Brain microvascular endothelial cell (primary cell): Measurements from ENCODE around the gene LDLRAD4.
A peak's percentile ranks its signal among the peaks of the same experiment; 100 is the strongest.

Experiments used
- DNase-seq: peaks from one replicate; pipeline ENCODE4 v3.0.0-alpha.2; 2020
- H3K27ac ChIP-seq: fragments of 250-450 bp; sonication (Bioruptor Pico); 2 replicates; pipeline ENCODE4 v1.5.1; 2020; ENCODE audit warnings: mild to moderate bottlenecking, moderate library complexity
- H3K27me3 ChIP-seq: fragments of 250-450 bp; sonication (Bioruptor Pico); replicated peaks from 2 replicates; pipeline ENCODE4 v1.5.1; 2020; ENCODE audit warnings: mild to moderate bottlenecking
- H3K36me3 ChIP-seq: fragments of 250-450 bp; sonication (Bioruptor Pico); replicated peaks from 2 replicates; pipeline ENCODE4 v1.5.1; 2020; ENCODE audit warnings: mild to moderate bottlenecking
- H3K4me3 ChIP-seq: 2 replicates; pipeline ENCODE4 v1.5.1; 2011; ENCODE audit warnings: low read depth, mild to moderate bottlenecking, control low read depth, low read length, moderate library complexity
- in situ Hi-C: cut with HindIII; loops from 2 replicates; pipeline ENCODE4 v1.10.0; 2017; ENCODE audit warnings: low sequenced_read_pairs, low pct_ligation_motif_present
- TF ChIP-seq, protein P1 (sequence below): IDR thresholded peaks from 2 replicates; pipeline ENCODE4 v1.5.1; 2011; ENCODE audit warnings: low read depth, mild to moderate bottlenecking, moderate library complexity, low read length, control low read depth, inconsistent platforms; ENCODE audit errors: missing control alignments

Gene LDLRAD4

DNA sequence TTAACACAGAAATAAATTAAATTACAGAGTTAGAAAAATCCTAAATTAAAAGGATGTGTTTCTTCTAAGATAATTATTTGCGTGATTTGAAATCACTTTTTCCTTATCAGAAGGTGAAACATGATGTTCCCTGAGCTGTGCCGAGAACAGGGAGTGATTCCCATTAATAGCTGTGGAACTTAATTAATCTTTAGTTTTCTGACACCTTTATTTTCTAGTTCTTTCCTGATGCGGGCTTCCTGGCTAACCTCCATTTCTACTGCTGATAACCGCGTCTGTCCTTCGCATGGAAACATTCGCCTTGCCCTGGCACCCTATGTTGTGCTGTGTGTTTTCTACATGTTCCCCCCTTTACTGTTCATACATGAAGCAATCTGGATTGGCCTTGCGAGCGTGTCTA lies 334.9 kb downstream of the LDLRAD4 start:
- Histone ChIP-seq H3K27ac (no peak overlapping the region), H3K4me3 (no peak overlapping the region), H3K27me3 (no peaks in the 10 kb centered on the region), H3K36me3 (no peaks in the 10 kb centered on the region)
- TF ChIP-seq, protein P1, sequence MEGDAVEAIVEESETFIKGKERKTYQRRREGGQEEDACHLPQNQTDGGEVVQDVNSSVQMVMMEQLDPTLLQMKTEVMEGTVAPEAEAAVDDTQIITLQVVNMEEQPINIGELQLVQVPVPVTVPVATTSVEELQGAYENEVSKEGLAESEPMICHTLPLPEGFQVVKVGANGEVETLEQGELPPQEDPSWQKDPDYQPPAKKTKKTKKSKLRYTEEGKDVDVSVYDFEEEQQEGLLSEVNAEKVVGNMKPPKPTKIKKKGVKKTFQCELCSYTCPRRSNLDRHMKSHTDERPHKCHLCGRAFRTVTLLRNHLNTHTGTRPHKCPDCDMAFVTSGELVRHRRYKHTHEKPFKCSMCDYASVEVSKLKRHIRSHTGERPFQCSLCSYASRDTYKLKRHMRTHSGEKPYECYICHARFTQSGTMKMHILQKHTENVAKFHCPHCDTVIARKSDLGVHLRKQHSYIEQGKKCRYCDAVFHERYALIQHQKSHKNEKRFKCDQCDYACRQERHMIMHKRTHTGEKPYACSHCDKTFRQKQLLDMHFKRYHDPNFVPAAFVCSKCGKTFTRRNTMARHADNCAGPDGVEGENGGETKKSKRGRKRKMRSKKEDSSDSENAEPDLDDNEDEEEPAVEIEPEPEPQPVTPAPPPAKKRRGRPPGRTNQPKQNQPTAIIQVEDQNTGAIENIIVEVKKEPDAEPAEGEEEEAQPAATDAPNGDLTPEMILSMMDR: no peak
- in situ Hi-C loops: no loop called here
- no peak for DNase-seq

DNA sequence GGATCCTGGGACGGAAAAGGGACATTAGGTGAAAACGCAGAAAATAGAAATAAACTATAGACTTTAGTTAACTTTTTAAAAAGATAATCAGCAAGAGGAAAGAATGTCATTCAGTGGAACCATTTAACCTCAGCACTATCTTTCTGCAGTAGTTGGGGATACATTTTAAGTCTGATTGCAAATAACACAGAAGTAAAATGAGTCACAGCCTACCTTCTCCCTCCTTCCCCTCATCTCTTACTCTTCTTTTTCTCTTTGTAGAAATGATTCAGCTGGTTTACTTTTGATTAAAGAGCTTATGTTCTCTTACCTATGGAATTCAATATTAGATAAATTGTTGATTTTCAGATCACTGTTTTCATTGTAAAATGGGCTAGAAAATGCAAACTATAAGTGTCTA lies 336.6 kb downstream of the LDLRAD4 start:
- Histone ChIP-seq H3K36me3 (no peaks in the 10 kb centered on the region), H3K4me3 (no peak overlapping the region), H3K27ac (no peak overlapping the region), H3K27me3 (no peaks in the 10 kb centered on the region)
- TF ChIP-seq, protein P1: no peak
- no peak for DNase-seq
- in situ Hi-C loops: no loop called here

DNA sequence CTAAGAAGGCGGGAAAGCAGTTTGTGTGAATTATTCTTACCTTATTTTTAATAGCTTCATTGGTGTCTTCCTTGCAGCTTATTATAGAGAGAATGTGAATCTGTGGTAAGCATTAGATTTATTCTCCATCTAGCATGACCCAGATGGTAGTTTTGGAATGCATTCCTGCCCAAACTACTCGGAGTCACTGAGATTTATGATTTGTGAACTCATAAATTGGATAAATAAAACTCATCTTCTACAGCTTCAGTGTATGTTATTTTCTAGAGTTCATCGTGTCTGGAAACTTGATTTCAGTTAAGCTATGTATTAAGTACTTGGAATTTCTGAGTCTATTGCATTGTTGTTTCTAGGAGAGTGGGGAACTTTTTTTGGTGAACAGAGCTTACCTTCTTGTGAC lies 337.3 kb downstream of the LDLRAD4 start:
- H3K27me3 ChIP-seq: no peaks in the 10 kb centered on the region
- TF ChIP-seq, protein P1: no peak
- in situ Hi-C loops: no loop called here
- no peaks in the 10 kb centered on the region for H3K36me3 ChIP-seq
- H3K27ac ChIP-seq: no peak overlapping the region
- H3K4me3 ChIP-seq: no peak overlapping the region
- DNase-seq: no peak

DNA sequence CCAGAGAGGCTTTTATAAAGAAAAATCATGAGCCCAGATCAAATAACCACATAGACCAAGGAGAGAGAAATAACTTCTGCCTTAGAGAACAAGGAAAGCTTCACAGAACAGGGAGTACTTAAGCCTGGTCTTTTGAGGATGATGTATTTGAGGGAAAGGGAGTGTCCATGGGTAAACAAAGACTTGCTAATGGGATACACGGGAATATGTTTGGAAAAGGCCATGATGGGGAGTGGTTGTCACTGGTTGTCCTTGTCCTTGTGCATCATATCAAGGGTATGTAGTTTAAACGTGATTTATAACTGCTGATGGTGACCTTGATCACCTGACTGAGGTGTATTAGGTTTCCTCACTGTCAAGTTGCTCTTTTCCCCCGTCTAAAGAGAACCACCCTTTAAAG lies 337.9 kb downstream of the LDLRAD4 start:
- TF ChIP-seq, protein P1: no peak
- Histone ChIP-seq H3K27ac (no peak overlapping the region), H3K27me3 (no peaks in the 10 kb centered on the region), H3K36me3 (no peaks in the 10 kb centered on the region), H3K4me3 (no peak overlapping the region)
- no peak for DNase-seq
- in situ Hi-C loops: no loop called here

DNA sequence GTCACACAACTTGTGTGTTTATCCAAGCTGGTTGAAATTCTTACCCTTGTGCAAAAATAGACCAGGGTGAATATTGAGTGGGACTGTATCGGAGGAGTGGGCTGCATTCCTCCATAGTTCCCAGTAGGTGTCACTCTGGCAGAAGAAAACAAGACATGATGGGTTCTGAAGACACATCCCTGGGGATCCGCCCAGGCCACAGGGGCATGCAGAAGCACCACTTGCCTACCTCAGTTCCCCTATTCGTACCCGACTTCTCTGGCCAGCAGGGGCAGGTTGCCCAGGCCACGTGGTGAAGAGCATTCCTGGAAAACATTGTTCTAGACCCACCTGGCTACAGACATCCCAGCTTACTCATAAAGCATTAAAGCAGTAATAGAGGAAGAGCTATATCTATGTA lies 339.6 kb downstream of the LDLRAD4 start:
- TF ChIP-seq, protein P1: peak; percentile 77
- no peaks in the 10 kb centered on the region for H3K36me3 ChIP-seq
- peak; percentile 24 for DNase-seq

DNA sequence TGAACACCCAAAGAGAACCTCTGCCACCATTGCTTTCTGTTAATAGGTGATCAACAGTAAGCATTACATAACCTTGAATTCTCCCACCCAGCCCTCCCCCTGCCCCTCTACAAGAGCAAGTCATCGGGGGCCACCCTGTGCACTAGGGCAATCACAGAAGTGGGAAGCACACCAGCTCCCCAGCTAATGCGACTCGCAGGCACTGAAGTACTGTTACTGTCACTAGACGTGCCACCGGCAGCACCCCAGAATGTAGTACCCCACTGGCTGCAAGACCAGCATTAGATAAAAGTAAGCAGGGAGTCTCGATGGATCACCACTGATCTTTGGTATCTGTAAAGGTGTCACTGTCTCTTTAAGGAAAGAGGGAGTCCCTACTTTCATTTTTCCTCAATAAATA lies 340.2 kb downstream of the LDLRAD4 start:
- in situ Hi-C loops: no loop called here

More for the DNA sequence above, 339.6 kb downstream of the LDLRAD4 start:
- H3K27me3 ChIP-seq: no peaks in the 10 kb centered on the region
- no peak overlapping the region for H3K27ac ChIP-seq
- no peak overlapping the region for H3K4me3 ChIP-seq
- in situ Hi-C loops: no loop called here

More for the DNA sequence above, 340.2 kb downstream of the LDLRAD4 start:
- DNase-seq: no peak
- no peak overlapping the region for H3K27ac ChIP-seq
- TF ChIP-seq, protein P1: no peak
- no peaks in the 10 kb centered on the region for H3K27me3 ChIP-seq
- H3K36me3 ChIP-seq: no peaks in the 10 kb centered on the region
- H3K4me3 ChIP-seq: no peak overlapping the region
